ENCODE measurements around the gene TXNDC11. TPM values are rescaled to one million over a fixed set of nuclear protein-coding genes. Genes with fewer than 3 reads are reported as not detected.
A peak's percentile ranks its signal among the peaks of the same experiment; 100 is the strongest.

Gene TXNDC11
- total and polyA plus RNA-seq, 9 of the 15 experiments (the other 6 are each of a cell fraction or from before 2014, with no cell fraction given) = 0.66 to 32.6 (median 26.2) TPM

DNA sequence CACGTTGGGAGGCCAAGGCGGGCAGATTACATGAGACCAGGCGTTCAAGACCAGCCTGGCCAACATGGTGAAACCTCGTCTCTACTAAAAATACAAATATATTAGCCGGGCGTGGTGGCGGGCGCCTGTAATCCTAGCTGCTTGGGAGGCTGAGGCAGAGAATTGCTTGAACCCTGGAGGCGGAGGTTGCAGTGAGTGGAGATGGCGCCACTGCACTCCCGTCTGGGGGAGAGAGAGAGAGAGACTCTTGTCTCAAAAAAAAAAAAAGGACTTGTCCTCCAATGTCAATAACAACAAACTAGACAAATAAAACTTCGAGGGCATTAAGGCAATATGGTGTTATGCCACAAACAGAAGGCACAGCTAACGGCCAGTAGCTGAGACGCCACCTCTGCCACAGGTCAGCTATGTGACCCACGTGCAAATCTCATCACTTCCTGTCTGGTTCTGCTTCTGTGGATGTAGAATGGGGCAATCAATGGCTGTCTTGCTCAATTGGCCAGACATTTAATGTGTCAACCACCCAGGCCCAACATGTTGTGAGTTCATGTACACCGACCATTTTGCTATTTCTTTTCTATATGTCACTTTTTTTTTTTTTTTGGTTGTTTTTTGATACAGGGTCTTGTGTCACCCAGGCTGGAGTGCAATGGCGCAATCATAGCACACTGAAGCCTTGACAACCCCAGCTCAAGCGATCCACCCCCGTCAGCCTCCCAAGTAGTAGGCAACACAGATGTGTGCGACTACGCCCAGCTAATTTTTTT, 834 bp upstream of the TXNDC11 start (continued):
- TF ChIP-seq, protein P1, sequence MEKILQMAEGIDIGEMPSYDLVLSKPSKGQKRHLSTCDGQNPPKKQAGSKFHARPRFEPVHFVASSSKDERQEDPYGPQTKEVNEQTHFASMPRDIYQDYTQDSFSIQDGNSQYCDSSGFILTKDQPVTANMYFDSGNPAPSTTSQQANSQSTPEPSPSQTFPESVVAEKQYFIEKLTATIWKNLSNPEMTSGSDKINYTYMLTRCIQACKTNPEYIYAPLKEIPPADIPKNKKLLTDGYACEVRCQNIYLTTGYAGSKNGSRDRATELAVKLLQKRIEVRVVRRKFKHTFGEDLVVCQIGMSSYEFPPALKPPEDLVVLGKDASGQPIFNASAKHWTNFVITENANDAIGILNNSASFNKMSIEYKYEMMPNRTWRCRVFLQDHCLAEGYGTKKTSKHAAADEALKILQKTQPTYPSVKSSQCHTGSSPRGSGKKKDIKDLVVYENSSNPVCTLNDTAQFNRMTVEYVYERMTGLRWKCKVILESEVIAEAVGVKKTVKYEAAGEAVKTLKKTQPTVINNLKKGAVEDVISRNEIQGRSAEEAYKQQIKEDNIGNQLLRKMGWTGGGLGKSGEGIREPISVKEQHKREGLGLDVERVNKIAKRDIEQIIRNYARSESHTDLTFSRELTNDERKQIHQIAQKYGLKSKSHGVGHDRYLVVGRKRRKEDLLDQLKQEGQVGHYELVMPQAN (IDR thresholded peaks at IDR 0.05; ENCODE audit: borderline replicate concordance) = peak; percentile 71; the same call in 1 of the 2 replicates
- TF ChIP-seq, protein P2, sequence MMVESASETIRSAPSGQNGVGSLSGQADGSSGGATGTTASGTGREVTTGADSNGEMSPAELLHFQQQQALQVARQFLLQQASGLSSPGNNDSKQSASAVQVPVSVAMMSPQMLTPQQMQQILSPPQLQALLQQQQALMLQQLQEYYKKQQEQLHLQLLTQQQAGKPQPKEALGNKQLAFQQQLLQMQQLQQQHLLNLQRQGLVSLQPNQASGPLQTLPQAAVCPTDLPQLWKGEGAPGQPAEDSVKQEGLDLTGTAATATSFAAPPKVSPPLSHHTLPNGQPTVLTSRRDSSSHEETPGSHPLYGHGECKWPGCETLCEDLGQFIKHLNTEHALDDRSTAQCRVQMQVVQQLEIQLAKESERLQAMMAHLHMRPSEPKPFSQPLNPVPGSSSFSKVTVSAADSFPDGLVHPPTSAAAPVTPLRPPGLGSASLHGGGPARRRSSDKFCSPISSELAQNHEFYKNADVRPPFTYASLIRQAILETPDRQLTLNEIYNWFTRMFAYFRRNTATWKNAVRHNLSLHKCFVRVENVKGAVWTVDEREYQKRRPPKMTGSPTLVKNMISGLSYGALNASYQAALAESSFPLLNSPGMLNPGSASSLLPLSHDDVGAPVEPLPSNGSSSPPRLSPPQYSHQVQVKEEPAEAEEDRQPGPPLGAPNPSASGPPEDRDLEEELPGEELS (CRISPR knock-in tag; IDR thresholded peaks at IDR 0.05; ENCODE audit: borderline replicate concordance) = 0 out of 2 replicates have a peak, but pooled peaks have one; percentile 10
- TF ChIP-seq, protein P3, sequence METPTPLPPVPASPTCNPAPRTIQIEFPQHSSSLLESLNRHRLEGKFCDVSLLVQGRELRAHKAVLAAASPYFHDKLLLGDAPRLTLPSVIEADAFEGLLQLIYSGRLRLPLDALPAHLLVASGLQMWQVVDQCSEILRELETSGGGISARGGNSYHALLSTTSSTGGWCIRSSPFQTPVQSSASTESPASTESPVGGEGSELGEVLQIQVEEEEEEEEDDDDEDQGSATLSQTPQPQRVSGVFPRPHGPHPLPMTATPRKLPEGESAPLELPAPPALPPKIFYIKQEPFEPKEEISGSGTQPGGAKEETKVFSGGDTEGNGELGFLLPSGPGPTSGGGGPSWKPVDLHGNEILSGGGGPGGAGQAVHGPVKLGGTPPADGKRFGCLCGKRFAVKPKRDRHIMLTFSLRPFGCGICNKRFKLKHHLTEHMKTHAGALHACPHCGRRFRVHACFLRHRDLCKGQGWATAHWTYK (CRISPR knock-in tag; IDR thresholded peaks at IDR 0.05) = 0 out of 2 replicates have a peak, but pooled peaks have one; percentile 51
- no peak for TF ChIP-seq STAT5A (IDR thresholded peaks at IDR 0.05; ENCODE audit: borderline replicate concordance, low read length)
- no peak for TF ChIP-seq NFIC (IDR thresholded peaks at IDR 0.05)
- TF ChIP-seq ZEB2 (IDR thresholded peaks at IDR 0.05) = no peak
- TF ChIP-seq CHD4 (IDR thresholded peaks at IDR 0.05; ENCODE audit: insufficient read depth, insufficient replicate concordance, low read depth, low read length, poor library complexity, severe bottlenecking) = peak; percentile 39
- TF ChIP-seq NEUROD1 (IDR thresholded peaks at IDR 0.05; ENCODE audit: borderline replicate concordance, low read depth, low read length, partially characterized antibody) = peak; percentile 13
- TF ChIP-seq ZNF175 (CRISPR knock-in tag; IDR thresholded peaks at IDR 0.05; ENCODE audit: low read depth) = peak; percentile 58; the same call in 1 of the 2 replicates
- 0 out of 2 replicates have a peak, but pooled peaks have one; percentile 46 for TF ChIP-seq ERF (CRISPR knock-in tag; IDR thresholded peaks at IDR 0.05)
- peak; percentile 9; the same call in 1 of the 2 replicates for TF ChIP-seq HLTF (IDR thresholded peaks at IDR 0.05)
- no peak for TF ChIP-seq POLR2AphosphoS2 (IDR thresholded peaks at IDR 0.05; ENCODE audit: low read length)
- peak; percentile 71 for TF ChIP-seq L3MBTL2 (IDR thresholded peaks at IDR 0.05)
- TF ChIP-seq TRIM24 (IDR thresholded peaks at IDR 0.05) = peak in 1 of 2 experiments; percentile 44; a peak in 2 of 4 replicates
- no peak for TF ChIP-seq ZNF436 (CRISPR knock-in tag; IDR thresholded peaks at IDR 0.05)
- TF ChIP-seq EP400 (IDR thresholded peaks at IDR 0.05) = peak; percentile 64; the same call in 1 of the 2 replicates
- peak in 1 of 2 experiments; percentile 55; a peak in 1 of 4 replicates for TF ChIP-seq ARNT (IDR thresholded peaks at IDR 0.05)
- TF ChIP-seq, protein P4, sequence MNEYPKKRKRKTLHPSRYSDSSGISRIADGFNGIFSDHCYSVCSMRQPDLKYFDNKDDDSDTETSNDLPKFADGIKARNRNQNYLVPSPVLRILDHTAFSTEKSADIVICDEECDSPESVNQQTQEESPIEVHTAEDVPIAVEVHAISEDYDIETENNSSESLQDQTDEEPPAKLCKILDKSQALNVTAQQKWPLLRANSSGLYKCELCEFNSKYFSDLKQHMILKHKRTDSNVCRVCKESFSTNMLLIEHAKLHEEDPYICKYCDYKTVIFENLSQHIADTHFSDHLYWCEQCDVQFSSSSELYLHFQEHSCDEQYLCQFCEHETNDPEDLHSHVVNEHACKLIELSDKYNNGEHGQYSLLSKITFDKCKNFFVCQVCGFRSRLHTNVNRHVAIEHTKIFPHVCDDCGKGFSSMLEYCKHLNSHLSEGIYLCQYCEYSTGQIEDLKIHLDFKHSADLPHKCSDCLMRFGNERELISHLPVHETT (CRISPR knock-in tag; conservative IDR thresholded peaks at IDR 0.05 in 1 of 2, IDR thresholded peaks at IDR 0.05 in 1 of 2) = peak in 1 of 2 experiments; percentile 9; a peak in 1 of 4 replicates
- TF ChIP-seq HDAC1 (IDR thresholded peaks at IDR 0.05) = peak in 1 of 2 experiments; percentile 62; a peak in 2 of 4 replicates
